T-cell (primary cell): ENCODE measurements around the gene CBLL1. TPM values are rescaled to one million over a fixed set of nuclear protein-coding genes. Genes with fewer than 3 reads are reported as not detected.

Source experiments
- ATAC-seq, 4 experiments: fragments of 200-7000 bp in 3 of 4; fragments of 150-1000 bp in 1 of 4; cut with Tn5 transposase; replicated peaks in 1 of 4; 1 replicate in 3 of 4; 2 replicates in 1 of 4; pipeline ENCODE4 v1.10.0; 2021; ENCODE audit warnings: moderate library complexity in 3 of 4, mild to moderate bottlenecking in 2 of 4, moderate number of reproducible peaks in 1 of 4
- CTCF ChIA-PET, 2 donors: fragments of 300-600 bp; sonication (Branson Sonifier 250); formaldehyde crosslinking; loops; one replicate each; lab custom pipeline; 2022; ENCODE audit warnings: antibody characterized with exemption in 2 of 2; lab: Charles Lee
- POLR2A ChIA-PET, 2 donors: fragments of 300-600 bp; sonication (Branson Sonifier 250); formaldehyde crosslinking; loops; one replicate each; lab custom pipeline; 2022; ENCODE audit warnings: antibody characterized with exemption in 2 of 2; lab: Charles Lee
- DNase-seq, 35 experiments: peaks; one replicate each; pipeline versions ENCODE4 v3.0.0 to v3.0.0-alpha.2; 2013 to 2023
- H3K27ac ChIP-seq: one replicate; pipeline ENCODE4 v1.5.1; 2013; ENCODE audit warnings: low read length
- H3K27me3 ChIP-seq, 2 experiments: replicated peaks in 1 of 2; 1 replicate in 1 of 2; 2 replicates in 1 of 2; pipeline versions ENCODE4 v1.6.1 to v1.7.0; 2013; ENCODE audit warnings: low read length in 1 of 2, mixed read lengths in 1 of 2; ENCODE audit not compliant: control insufficient read depth in 2 of 2, insufficient read depth in 2 of 2; ENCODE audit errors: extremely low read depth in 1 of 2
- H3K36me3 ChIP-seq, 2 donors: 1 replicate in 1 of 2; 2 replicates in 1 of 2; pipeline versions ENCODE4 v1.6.1 to v1.7.0; 2013; ENCODE audit warnings: low read length in 1 of 2; ENCODE audit not compliant: control insufficient read depth in 2 of 2, insufficient read depth in 1 of 2; ENCODE audit errors: extremely low read depth in 1 of 2
- H3K4me1 ChIP-seq, 2 experiments: 1 replicate in 1 of 2; 2 replicates in 1 of 2; pipeline versions ENCODE4 v1.6.1 to v1.7.0; 2013; ENCODE audit warnings: low read length in 2 of 2, mixed read lengths in 1 of 2; ENCODE audit not compliant: insufficient read depth in 2 of 2, control insufficient read depth in 1 of 2; ENCODE audit errors: extremely low read depth in 1 of 2
- H3K4me3 ChIP-seq, 2 donors: 1 replicate in 1 of 2; 2 replicates in 1 of 2; pipeline versions ENCODE4 v1.5.1 to v1.7.0; 2013; ENCODE audit warnings: mild to moderate bottlenecking in 2 of 2, low read length in 1 of 2, moderate library complexity in 1 of 2; ENCODE audit not compliant: control insufficient read depth in 1 of 2; ENCODE audit errors: extremely low read depth in 1 of 2
- H3K9me3 ChIP-seq: 2 replicates; pipeline ENCODE4 v1.7.0; 2013
- H3K27ac Mint-ChIP-seq, 2 donors: one replicate each; pipeline ENCODE4 v1.8.0; 2020 to 2021; ENCODE audit warnings: mild to moderate bottlenecking in 2 of 2, mixed read lengths in 2 of 2
- H3K27me3 Mint-ChIP-seq, 2 donors: one replicate each; pipeline ENCODE4 v1.8.0; 2021 to 2022; ENCODE audit warnings: mixed read lengths in 2 of 2
- H3K36me3 Mint-ChIP-seq: one replicate; pipeline ENCODE4 v1.8.0; 2021; ENCODE audit warnings: mixed read lengths
- H3K4me1 Mint-ChIP-seq, 3 donors: one replicate each; pipeline ENCODE4 v1.8.0; 2020 to 2022; ENCODE audit warnings: mixed read lengths in 3 of 3, mild to moderate bottlenecking in 1 of 3
- H3K4me3 Mint-ChIP-seq, 3 donors: one replicate each; pipeline ENCODE4 v1.8.0; 2020 to 2022; ENCODE audit warnings: mild to moderate bottlenecking in 3 of 3, mixed read lengths in 3 of 3, moderate library complexity in 3 of 3
- H3K9me3 Mint-ChIP-seq, 3 donors: one replicate each; pipeline ENCODE4 v1.8.0; 2020 to 2022; ENCODE audit warnings: mixed read lengths in 3 of 3
- WGBS: methylation state at CpG from one replicate; pipeline ENCODE4 v1.1.5; 2013; ENCODE audit warnings: missing lambda C conversion rate; ENCODE audit not compliant: insufficient coverage; 5-methylcytosine and 5-hydroxymethylcytosine counted together
- total RNA-seq, 35 experiments: library from RNA in 6 of 35; stranded (reverse) in 6 of 35; fragments of 120-200 nt in 1 of 35; gene quantifications; one replicate each; pipeline versions ENCODE4 v1.2.1 to v1.2.4 and lab custom pipeline; 2013 to 2026

Gene CBLL1
- total RNA-seq, 5 donors from 2014 or later (not counting 1 experiment from before 2014, with no cell fraction given): 50.5 to 70.1 (median 61.6) TPM

DNA sequence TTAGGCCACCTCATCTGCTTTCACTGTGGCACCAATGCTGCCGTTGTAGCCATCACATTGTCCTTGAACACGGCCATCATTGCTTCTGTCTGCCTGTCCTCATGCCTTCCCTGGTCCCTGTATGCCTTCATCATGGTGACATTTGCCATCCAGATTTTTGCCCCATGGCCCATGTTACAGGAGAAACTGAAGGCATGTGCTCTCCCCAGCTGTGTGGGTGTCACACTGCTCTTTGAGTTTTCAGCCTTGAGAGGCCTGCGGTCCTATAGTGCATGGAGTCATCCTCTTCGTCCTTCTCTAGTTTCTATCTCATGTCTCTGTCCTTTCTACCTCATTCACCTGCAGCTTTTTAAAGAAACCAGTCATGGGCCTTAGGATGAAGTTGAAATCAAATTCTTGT, 65.2 kb downstream of the CBLL1 start:
- no peaks in the 10 kb centered on the region for H3K36me3 Mint-ChIP-seq
- peaks cover 0 to 6% of the 10 kb centered on the region in 2 donors for H3K27me3 Mint-ChIP-seq
- ChIA-PET POLR2A (no interaction called here), CTCF (no interaction called here)
- no peak overlapping the region for H3K4me3 ChIP-seq
- no peaks in the 10 kb centered on the region for H3K4me1 Mint-ChIP-seq
- DNase-seq (no peak), ATAC-seq (no peak)
- no peak overlapping the region for H3K27ac Mint-ChIP-seq
- H3K36me3 ChIP-seq: no peaks in the 10 kb centered on the region
- H3K4me1 ChIP-seq: no peaks in the 10 kb centered on the region
- H3K4me3 Mint-ChIP-seq: no peak overlapping the region
- WGBS: 100% methylated on average over 2 of the region's 4 CpGs
- no peak overlapping the region for H3K27ac ChIP-seq
- H3K9me3 ChIP-seq: no peaks in the 10 kb centered on the region
- no peaks in the 10 kb centered on the region for H3K27me3 ChIP-seq
- no peaks in the 10 kb centered on the region for H3K9me3 Mint-ChIP-seq

DNA sequence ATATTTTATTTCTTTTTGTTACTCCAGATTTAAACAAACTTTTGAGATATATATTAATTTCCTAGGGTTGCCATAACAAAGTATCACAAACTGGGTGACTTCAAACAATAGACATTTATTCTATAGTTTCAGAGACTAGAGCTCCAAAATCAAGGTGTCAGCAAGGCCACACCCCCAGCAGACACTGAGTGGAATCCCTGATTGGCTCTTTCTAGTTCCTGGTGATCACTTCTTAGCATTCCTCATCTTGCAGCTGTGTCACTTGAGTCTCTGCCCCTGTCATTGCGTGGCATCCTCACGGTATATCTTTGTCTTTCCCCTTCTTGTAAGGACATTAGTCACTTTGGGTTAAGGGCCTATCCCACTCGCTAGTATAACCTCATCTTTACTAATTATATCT, 66.7 kb downstream of the CBLL1 start:
- WGBS: no CpG with 5 or more reads among the region's 3 CpGs
- CTCF ChIA-PET: no interaction called here
- no peaks in the 10 kb centered on the region for H3K27me3 Mint-ChIP-seq

More for the DNA sequence above, 66.7 kb downstream of the CBLL1 start:
- Mint-ChIP-seq H3K4me3 (no peak overlapping the region), H3K4me1 (peaks cover 0 to 5% (median 2%) of the 10 kb centered on the region in 3 donors), H3K9me3 (no peaks in the 10 kb centered on the region), H3K27ac (no peak overlapping the region), H3K36me3 (no peaks in the 10 kb centered on the region)
- H3K27me3 ChIP-seq: no peaks in the 10 kb centered on the region
- H3K4me3 ChIP-seq: no peak overlapping the region
- no peaks in the 10 kb centered on the region for H3K36me3 ChIP-seq
- DNase-seq: no peak
- POLR2A ChIA-PET: no interaction called here
- no peaks in the 10 kb centered on the region for H3K4me1 ChIP-seq
- no peak for ATAC-seq
- H3K9me3 ChIP-seq: no peaks in the 10 kb centered on the region
- H3K27ac ChIP-seq: no peak overlapping the region

Other genes with a start within 250 kb of the CBLL1 start
- 10 to 100 TPM; 37.3 to 83.8 (median 55.4) TPM for gene COG5, start 180.2 kb upstream of the CBLL1 start, total RNA-seq
- 10 to 100 TPM in 4 of 5 donors, 1 to 10 TPM in 1; 9.4 to 14.7 (median 10.8) TPM for gene DUS4L, start 180.2 kb upstream of the CBLL1 start, total RNA-seq
- gene BCAP29, start 163.9 kb upstream of the CBLL1 start, total RNA-seq: 10 to 100 TPM; 12.5 to 17.5 (median 15.9) TPM
- 1 to 10 TPM in 1 of 5 donors, under 1 TPM in 2, not detected in 2; 0.10 to 1.1 (median 0.60) TPM for gene SLC26A4, start 83.3 kb upstream of the CBLL1 start, total RNA-seq
- gene SLC26A3, start 59.1 kb downstream of the CBLL1 start, total RNA-seq: under 1 TPM in 3 of 5 donors, not detected in 2; 0.33 to 0.93 (median 0.70) TPM
- gene DLD, start 147.0 kb downstream of the CBLL1 start, total RNA-seq: 10 to 100 TPM; 32.3 to 63.6 (median 41.9) TPM